Inferior parietal cortex (tissue), 1 donor: Measurements from ENCODE around the gene MUC5AC.

Source experiments
- DNase-seq: peaks from one replicate; pipeline ENCODE4 v3.0.0-alpha.2; 2016; ENCODE audit errors: extremely low spot score

Gene MUC5AC

DNA sequence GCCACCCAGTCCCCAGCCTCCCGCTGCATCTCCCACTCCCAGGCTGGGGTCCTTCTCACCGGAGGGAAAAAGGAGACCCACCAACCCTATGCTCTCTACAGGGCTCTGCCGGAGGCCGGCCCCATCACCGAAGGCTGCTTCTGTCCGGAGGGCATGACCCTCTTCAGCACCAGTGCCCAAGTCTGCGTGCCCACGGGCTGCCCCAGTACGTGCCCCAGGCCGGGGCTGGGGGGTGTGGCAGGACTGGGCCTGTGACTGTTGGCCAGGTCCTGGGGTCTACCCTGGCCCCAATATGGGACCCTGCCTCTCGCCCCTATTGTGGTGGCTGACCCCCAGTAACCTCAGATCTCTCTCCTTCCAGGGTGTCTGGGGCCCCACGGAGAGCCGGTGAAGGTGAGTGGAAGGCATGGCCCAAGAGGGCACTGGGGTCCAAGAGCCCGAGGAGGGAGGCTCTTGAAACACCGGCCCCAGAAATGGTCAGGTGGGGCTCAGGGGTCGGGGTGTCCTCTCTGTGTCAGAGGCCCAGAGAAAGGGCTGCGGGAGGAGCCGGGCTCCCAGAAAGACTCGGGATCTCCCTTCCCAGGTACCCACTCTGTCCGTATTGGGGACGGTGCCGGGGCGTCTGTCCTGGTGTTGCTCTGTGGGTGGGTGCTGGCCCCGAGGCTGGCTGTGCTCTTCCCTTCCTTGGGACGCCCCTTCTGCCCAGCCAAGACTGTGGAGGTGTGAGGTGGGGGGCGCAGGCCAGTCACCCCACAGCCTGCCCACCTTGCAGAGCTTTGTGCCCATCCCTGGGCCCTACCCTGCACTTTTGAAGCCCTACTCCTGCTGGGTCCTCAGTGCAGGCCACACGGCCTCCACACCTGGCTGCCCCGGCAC lies 39.0 kb downstream of the MUC5AC start:
- DNase-seq, result no peak

- DNase-seq, result no peak
Measured at GRCh38 chr11:1197431-1197885, 39.7 kb downstream of the MUC5AC start.

DNA sequence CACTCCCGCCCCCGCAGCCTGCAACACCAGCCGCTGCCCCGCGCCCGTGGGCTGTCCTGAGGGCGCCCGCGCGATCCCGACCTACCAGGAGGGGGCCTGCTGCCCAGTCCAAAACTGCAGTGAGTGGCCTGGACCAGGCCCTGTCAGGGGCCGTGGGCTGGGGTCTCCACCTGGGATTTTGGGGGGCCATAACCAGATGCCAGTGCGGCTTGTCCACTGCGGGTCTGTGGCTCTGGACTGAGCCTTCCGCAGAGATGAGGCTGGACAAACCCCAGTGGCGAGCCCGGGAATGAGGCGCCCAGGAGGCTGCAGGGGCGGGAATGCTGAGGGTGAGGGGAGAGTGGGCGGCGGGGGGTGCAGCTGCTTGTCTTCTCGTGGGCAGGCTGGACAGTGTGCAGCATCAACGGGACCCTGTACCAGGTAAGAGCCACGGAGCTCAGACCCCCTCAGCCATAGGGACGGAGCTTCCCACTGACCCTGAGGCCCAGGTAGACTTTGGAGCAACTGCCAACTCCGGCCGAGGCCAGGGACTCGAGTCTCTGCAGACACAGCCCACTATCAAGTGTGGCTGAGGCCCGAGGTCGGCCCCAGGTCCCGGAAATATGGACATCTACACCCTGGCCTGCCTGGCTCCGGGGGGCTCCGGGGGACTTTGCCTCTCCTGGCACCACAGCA lies 40.3 kb downstream of the MUC5AC start:
- no peak for DNase-seq

DNA sequence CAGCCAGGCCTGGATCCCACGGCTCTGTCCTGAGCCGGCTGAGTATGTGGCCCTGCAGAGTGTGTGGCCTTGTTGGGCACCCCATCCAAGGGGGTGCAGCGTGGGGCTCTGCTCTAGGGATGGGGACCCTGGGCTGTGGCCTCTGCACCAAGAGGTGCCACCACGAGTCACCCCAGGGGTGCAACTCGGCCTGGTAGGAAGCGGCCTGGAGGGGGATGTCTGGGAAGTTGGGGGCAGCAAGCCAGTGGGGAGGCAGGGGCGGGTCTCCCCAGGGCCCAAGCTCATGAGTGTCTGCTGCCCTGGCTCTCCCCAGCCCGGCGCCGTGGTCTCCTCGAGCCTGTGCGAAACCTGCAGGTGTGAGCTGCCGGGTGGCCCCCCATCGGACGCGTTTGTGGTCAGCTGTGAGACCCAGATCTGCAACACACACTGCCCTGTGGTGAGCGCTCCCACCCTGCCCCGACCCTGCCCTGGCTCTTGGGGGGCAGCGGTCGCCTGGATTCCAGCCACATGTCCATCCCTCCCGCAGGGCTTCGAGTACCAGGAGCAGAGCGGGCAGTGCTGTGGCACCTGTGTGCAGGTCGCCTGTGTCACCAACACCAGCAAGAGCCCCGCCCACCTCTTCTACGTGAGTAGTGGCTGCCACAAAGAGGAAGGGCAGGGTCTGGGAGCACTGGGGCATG lies 40.9 kb downstream of the MUC5AC start:
- no peak for DNase-seq

DNA sequence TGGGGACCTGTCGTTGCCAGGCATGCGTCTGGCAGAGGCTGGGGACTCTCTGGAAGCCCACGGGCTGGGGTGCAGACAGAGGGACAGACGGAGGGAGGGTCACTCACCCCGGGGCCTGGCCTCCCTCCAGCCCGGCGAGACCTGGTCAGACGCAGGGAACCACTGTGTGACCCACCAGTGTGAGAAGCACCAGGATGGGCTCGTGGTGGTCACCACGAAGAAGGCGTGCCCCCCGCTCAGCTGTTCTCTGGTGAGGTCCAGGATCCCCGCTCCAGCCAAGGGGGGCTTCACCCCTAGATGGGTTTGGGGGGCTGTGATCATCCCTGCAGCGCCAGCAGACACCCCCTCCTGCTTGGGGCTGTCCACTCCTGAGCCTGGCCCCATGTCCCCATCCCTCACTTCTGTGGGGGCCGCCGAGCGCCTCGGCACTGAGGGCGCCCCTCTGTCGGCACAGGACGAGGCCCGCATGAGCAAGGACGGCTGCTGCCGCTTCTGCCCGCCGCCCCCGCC lies 41.5 kb downstream of the MUC5AC start:
- no peak for DNase-seq

DNA sequence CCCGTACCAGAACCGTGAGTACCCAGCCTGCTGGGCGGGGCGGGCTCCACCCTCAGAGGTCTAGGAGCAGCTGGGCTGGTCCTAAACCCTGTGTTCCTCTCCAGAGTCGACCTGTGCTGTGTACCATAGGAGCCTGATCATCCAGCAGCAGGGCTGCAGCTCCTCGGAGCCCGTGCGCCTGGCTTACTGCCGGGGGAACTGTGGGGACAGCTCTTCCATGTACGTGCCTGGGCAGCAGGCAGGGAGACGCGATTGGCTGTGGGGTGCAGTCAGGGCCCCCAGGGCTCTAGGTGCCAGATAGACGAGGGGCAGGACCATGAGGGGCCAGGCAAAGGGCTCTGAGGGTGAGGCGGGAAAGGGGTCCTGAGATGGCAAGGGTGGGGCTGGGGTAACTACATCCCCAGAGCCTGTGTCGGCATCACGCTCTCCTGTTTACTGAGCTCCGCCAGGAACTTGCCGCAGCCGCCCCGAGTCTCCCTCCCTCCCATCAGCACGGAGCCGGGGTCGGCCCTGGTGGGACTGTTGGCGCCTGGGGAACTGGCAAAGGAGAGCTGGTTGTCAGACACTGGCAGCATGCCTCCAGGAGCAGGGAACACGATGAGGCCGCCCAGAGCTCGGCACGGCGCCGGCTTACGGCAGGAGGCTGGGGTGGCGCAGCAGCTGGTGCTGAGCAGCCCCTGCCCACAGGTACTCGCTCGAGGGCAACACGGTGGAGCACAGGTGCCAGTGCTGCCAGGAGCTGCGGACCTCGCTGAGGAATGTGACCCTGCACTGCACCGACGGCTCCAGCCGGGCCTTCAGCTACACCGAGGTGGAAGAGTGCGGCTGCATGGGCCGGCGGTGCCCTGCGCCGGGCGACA lies 42.2 kb downstream of the MUC5AC start:
- DNase-seq, result no peak

GRCh38 chr11:1200611-1201191 lies 42.9 kb downstream of the MUC5AC start:
- DNase-seq, result no peak

DNA sequence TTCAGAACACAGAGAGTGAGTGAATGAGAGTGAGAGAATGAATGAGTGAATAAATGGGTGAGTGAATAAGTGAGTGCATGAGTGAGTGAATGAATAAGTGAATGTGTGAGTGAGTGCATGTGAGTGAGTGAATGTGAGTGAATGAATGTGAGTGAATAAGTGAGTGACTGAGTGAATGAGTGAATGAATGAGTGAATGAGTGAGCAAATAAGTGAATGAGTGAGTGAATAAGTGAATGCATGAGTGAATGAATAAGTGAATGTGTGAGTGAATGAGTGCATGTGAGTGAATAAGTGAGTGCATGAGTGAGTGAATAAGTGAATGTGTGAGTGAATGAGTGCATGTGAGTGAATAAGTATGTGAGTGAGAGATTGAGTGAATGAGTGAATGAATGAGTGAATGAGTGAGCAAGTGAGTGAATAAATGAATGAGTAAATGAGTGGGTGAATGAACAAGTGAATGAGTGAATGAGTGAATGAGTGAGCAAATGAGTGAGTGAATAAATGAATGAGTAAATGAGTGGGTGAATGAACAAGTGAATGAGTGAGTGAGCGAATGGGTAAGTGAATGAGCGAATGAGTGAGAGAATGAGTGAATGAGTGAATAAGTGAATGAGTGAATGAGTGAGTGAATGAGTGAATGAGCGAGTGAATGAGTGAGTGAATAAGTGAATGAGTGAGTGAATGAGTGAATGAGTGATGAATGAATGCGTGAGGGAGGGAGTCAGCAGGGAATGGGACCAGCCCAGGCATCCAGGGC lies 43.8 kb downstream of the MUC5AC start:
- no peak for DNase-seq

GRCh38 chr11:1202154-1202775 lies 44.5 kb downstream of the MUC5AC start:
- DNase-seq, result no peak

DNA sequence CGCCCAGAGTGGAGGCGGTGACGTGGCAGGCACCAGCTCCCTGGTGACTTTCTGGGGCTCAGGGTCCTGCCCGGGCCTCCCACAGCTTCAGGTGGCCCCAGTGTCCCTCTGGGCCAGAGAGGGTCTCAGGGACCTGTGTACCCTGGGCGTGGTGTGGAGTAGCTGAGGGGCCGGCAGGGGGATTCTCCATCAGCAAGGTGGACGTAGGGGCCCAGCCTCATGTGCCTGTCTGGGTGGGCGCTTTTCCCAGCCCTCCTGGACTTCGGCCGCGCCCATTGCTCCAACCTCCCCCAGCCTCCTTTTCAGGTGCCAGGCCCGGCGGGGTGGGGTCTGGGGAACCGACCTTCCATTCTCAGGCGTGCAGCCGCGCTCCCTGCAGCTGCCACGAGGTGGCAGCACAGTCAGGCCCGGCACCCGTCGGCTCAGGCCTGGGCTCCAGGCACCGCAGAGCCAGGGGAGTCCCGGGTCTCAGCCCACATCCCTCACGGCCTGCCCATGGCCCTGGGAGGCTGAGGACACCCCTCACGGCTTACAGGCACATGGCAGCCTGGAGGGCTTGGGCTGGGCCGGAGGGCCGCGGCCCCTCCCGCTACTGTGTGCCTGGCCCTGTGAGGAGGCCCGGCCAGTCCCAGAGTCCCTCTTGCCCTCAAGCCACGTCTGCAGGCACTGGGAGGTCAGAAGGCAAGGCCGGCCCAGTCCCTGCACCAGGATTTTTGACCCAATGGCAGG lies 45.2 kb downstream of the MUC5AC start:
- peak; percentile 51 for DNase-seq

GRCh38 chr11:1203505-1204271 lies 45.9 kb downstream of the MUC5AC start:
- no peak for DNase-seq

- no peak for DNase-seq
Measured at GRCh38 chr11:1204381-1205101, 46.8 kb downstream of the MUC5AC start.

GRCh38 chr11:1205121-1205986 lies 47.6 kb downstream of the MUC5AC start:
- DNase-seq, result no peak

- no peak for DNase-seq
Measured at GRCh38 chr11:1205987-1206331, 48.2 kb downstream of the MUC5AC start.

- no peak for DNase-seq
Measured at GRCh38 chr11:1206391-1207271, 48.9 kb downstream of the MUC5AC start.
